ENCODE results near the gene DHRS2.
A peak's percentile ranks its signal among the peaks of the same experiment; 100 is the strongest.
"Not testable (repeated sequence)": the region's sequence is repeated elsewhere in the genome, so short reads cannot be mapped to it uniquely, and the experiment has no call there.

DHRS2 gene

GRCh38 chr14:23636317-23637211, at the start of gene DHRS2:
TSS of gene DHRS2 (plus strand) at chr14:23636364. CDS start at chr14:23638865, 2,501 bp downstream.
- in situ Hi-C loops (cut with HindIII; ENCODE audit: low sequenced_read_pairs) = no loop called here
- H3K4me3 ChIP-seq (ENCODE audit: low read depth, low read length) = no peak within 1 kb of the TSS
- DNase-seq (ENCODE audit: low read depth, low spot score) = no peak
- no peak for TF ChIP-seq CTCF (IDR thresholded peaks at IDR 0.05; ENCODE audit: low read depth, low read length)

- TF ChIP-seq CTCF (IDR thresholded peaks at IDR 0.05; ENCODE audit: low read depth, low read length) = peak; percentile 84
- no peak overlapping the region for H3K4me3 ChIP-seq (ENCODE audit: low read depth, low read length)
- DNase-seq (ENCODE audit: low read depth, low spot score) = peak; percentile 80
- in situ Hi-C loops (cut with HindIII; ENCODE audit: low sequenced_read_pairs) = no loop called here
Measured at GRCh38 chr14:23588884-23589598, 47.1 kb upstream of the DHRS2 start.

GRCh38 chr14:23589606-23590005, 46.6 kb upstream of the DHRS2 start:
- in situ Hi-C loops (cut with HindIII; ENCODE audit: low sequenced_read_pairs) = no loop called here
- no peak for DNase-seq (ENCODE audit: low read depth, low spot score)
- no peak overlapping the region for H3K4me3 ChIP-seq (ENCODE audit: low read depth, low read length)
- no peak for TF ChIP-seq CTCF (IDR thresholded peaks at IDR 0.05; ENCODE audit: low read depth, low read length)

GRCh38 chr14:23590198-23590597, 46.0 kb upstream of the DHRS2 start:
- no peak for DNase-seq (ENCODE audit: low read depth, low spot score)
- in situ Hi-C loops (cut with HindIII; ENCODE audit: low sequenced_read_pairs) = no loop called here
- no peak for TF ChIP-seq CTCF (IDR thresholded peaks at IDR 0.05; ENCODE audit: low read depth, low read length)
- H3K4me3 ChIP-seq (ENCODE audit: low read depth, low read length) = no peak overlapping the region

- in situ Hi-C loops (cut with HindIII; ENCODE audit: low sequenced_read_pairs); H3K4me3 ChIP-seq (ENCODE audit: low read depth, low read length); DNase-seq (ENCODE audit: low read depth, low spot score): not testable (repeated sequence)
Measured at GRCh38 chr14:23594191-23594590, 42.0 kb upstream of the DHRS2 start.

- no peak for TF ChIP-seq CTCF (IDR thresholded peaks at IDR 0.05; ENCODE audit: low read depth, low read length)
- H3K4me3 ChIP-seq (ENCODE audit: low read depth, low read length) = no peak overlapping the region
- DNase-seq (ENCODE audit: low read depth, low spot score) = no peak
- in situ Hi-C loops (cut with HindIII; ENCODE audit: low sequenced_read_pairs) = no loop called here
Measured at GRCh38 chr14:23600322-23600707, 35.8 kb upstream of the DHRS2 start.

- no peak for TF ChIP-seq CTCF (IDR thresholded peaks at IDR 0.05; ENCODE audit: low read depth, low read length)
- H3K4me3 ChIP-seq (ENCODE audit: low read depth, low read length) = no peak overlapping the region
- in situ Hi-C loops (cut with HindIII; ENCODE audit: low sequenced_read_pairs) = no loop called here
- DNase-seq (ENCODE audit: low read depth, low spot score) = no peak
Measured at GRCh38 chr14:23600806-23601205, 35.4 kb upstream of the DHRS2 start.
